Activated T-cell treated with anti-CD3 and anti-CD28 coated beads, Interleukin-2, amount 50 U/mL, for 48 hours (primary cell): ENCODE results near the gene PAXX.
"Not testable (repeated sequence)": the region's sequence is repeated elsewhere in the genome, so short reads cannot be mapped to it uniquely, and the experiment has no call there.

Source experiments
- DNase-seq, 2 experiments: peaks; one replicate each; pipeline ENCODE4 v3.0.0-alpha.2; 2020

Gene PAXX

GRCh38 chr9:137019891-137020683, 27.9 kb downstream of the PAXX start:
- DNase-seq, result no peak

DNA sequence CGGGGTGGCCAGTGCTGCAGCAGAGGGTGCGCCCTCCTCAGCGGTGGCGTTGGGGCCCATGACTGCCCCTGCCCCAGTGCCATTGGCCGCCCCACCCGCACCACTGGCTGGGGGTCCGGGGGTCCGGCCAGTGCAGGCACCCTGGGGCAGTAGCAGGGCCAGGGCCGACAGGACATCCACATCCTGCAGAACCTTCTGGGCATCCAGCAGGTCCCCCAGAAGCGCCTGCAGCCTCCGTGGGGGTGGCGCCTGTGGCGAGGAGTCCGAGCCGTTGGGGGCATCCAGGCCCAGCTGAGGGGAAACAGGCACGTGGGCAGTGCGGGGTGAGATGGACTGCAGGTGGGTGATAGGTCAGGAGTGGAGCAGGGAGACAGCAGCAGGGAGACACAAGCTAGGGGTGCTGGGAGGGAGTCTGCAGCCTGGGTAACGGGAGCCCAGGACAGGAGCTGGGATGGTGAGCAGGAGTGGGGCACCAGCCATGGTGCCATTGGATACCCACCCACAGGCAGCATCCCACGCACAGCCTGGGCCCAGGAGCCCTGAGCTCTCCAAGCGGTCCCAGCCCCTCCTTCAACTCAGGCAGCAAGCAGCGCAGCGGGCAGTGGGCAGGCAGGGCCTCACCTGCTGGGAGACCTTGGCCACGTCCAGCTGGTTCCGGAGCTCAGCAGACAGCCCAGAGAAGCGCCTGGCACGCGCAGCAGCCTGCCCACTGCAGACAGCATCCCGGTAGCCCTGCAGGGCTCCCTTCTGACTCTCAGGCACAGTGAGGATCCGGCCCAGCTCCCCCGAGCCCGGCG, 28.7 kb downstream of the PAXX start:
- no peak for DNase-seq

DNA sequence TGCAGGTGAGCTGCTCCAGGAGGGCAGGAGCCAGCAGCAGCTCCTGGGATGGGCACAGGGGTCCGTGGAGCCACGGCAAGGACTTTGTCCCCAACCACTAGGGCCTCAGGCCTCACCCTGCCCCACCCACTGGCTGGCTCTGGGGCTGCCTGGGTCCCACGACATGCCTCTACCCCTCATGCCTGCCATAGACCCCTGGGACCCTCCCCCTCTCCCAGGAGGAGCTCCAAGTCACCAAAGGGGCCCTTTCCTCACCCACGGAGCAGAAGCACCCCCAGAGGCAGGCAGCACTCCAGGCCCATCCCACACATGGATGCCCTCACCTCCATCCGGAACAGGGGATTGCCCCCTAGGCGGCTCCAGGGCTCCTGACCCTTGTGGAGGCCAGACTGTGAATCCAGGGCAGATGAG, 29.4 kb downstream of the PAXX start:
- DNase-seq, result no peak

- DNase-seq, result peak; percentile 85 to 88
These were observed 29.9 kb downstream of the PAXX start for GRCh38 chr9:137021979-137022661.

DNA sequence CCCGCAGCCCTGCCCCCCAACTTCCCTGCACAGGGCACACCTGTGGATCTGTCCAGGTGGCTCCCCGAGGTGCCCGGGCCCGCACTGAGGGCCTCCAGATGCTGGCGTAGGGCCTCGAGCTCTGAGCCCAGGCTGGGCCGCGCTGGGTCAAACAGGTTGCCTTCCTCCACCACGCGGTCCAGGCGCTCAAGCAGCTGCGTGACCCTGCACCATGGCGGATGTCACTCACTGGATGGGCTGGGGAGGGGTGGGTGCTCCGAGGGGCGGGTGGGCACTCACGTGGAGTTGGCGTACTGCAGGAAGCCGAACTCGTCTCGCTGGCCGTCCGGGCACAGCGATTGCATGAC, 30.4 kb downstream of the PAXX start:
- no peak for DNase-seq

GRCh38 chr9:137023157-137023556, 30.9 kb downstream of the PAXX start:
- DNase-seq, result no peak

- no peak for DNase-seq
These were observed 31.4 kb downstream of the PAXX start for GRCh38 chr9:137023583-137023991.

- DNase-seq, result peak in 1 of 2 experiments; percentile 27
These were observed 33.3 kb downstream of the PAXX start for GRCh38 chr9:137025517-137025966.

GRCh38 chr9:137026384-137026783, 34.2 kb downstream of the PAXX start:
- no peak for DNase-seq

DNA sequence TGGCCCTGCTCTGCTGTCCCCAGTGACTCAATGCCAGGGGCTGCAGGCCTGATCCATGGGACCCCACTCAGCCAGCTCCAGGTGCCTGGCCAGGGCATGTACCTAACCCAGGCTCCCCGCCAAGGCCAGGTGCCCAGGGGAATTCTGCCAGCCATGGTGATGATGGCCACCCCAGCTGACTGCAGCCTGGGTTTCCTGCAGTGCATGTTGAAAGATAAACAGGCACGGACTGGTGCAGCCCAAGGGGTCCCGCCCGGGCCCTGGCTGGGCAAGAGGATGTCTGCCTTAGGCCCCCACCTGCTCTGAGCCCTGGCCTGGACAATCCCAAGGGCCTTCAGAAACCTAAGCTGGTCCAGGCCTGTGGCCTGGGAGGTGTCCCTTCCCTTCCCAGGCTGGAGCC, 34.6 kb downstream of the PAXX start:
- DNase-seq, result no peak

DNA sequence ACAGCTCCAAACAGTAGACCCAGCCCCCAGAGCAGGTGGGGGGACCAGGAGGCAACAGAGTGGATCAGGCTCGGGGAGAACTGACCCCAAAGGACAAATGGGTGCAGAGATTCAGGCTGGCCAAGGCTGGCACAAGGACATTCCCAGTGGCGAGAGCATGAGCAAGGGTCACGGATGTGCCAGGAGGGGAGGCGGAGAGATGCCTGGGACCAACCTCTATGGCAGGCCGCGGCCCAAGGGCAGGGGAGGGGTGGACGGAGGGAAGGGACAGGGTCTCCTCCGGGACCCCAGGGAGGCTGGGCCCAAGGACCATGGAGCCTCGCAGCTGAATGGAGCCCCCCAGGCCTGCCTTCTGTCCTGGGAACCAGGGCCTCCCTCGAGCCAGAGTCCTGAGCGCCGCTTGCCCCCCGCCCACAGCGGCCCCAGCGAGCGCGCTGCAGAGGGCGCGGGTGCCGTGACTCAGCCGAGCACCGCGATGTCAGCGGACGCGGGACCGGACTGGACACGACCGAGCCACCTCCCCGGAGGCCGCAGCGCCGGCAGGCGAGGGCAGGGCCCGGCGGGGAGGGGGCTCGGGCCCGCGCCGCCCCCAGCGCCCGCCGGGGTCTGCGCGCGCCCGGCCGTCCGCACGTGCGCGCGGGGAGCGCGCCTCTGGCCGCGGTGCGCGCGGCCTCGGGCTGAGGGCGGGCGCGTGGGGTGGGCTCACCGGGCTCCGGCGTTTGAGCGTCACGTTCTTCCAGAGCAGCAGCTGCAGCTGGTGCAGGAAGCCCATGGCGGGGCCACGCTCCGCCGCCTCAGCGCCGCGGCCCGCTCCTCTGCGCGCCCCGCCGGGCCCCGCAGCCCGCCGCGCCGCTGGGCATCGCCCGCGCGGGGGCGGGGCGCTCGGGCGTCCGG, 35.4 kb downstream of the PAXX start, which contains the start of gene ABCA2:
ABCA2 (minus strand) TSS at position 869 of the 894 bp plus-strand sequence; CDS start at position 772, 97 bp downstream.
- DNase-seq, result no peak

GRCh38 chr9:137028263-137029057, 36.2 kb downstream of the PAXX start:
- DNase-seq, result peak; percentile 79 to 81

- DNase-seq, result peak; percentile 90
These were observed 37.1 kb downstream of the PAXX start for GRCh38 chr9:137029058-137029936.

DNA sequence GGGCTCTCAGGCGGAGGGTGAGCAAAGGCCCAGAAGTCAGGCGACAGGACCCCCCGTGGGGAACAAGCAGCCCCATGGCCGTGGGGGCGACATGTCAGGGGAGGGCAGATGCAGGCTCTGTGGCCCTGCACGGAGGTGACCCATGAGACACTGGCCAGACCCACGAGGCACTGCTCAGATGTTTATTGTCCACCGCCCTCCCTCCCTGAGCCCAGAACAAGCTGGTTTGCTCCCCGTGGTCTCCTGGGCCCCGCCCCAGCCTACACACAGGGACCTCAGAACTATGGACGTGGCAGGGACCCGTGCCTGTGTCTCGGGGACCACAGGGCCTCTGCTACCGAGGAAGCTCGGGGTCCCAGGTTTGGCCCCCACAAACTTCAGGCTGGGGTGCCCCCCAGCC, 37.8 kb downstream of the PAXX start:
- DNase-seq, result no peak

- peak; percentile 77 to 80 for DNase-seq
These were observed 38.6 kb downstream of the PAXX start for GRCh38 chr9:137030538-137031527.

- peak; percentile 66 to 73 for DNase-seq
These were observed 39.9 kb downstream of the PAXX start, which contains the start of gene FUT7 for GRCh38 chr9:137031904-137032640. Gene FUT7 (minus strand): TSS chr9:137032088. CDS start chr9:137031991, 97 bp downstream.

- DNase-seq, result no peak
These were observed 40.6 kb downstream of the PAXX start for GRCh38 chr9:137032858-137033257.

GRCh38 chr9:137033481-137033880, 41.3 kb downstream of the PAXX start:
- not testable (repeated sequence) for DNase-seq
